HepG2 (cell line): Measurements from ENCODE around the gene TMEM198. TPM values are rescaled to one million over a fixed set of nuclear protein-coding genes. Genes with fewer than 3 reads are reported as not detected.

Experiments used
- CREM ChIP-seq, 2 experiments: sonication (generic) in 1 of 2; formaldehyde crosslinking in 1 of 2; IDR thresholded peaks; 2 replicates each; pipeline versions ENCODE4 v1.4.0 to v1.6.1; 2016 to 2020; ENCODE audit warnings: antibody characterized with exemption in 1 of 2, mild to moderate bottlenecking in 1 of 2, missing genetic modification reagents in 1 of 2
- DNMT1 ChIP-seq: sonication (generic); formaldehyde crosslinking; IDR thresholded peaks from 2 replicates; pipeline ENCODE4 v1.5.1; 2020; ENCODE audit warnings: mild to moderate bottlenecking, missing genetic modification reagents
- FOXA1 ChIP-seq, 2 experiments: fragments of 450-650 bp in 1 of 2; sonication (generic) in 1 of 2; formaldehyde crosslinking in 1 of 2; IDR thresholded peaks; 2 replicates each; pipeline versions ENCODE4 v1.4.0 to v1.6.1; 2016 to 2020; ENCODE audit warnings: missing genetic modification reagents in 1 of 2
- FOXP1 ChIP-seq, 2 experiments: fragments of 450-650 bp in 1 of 2; IDR thresholded peaks; 2 replicates each; pipeline ENCODE4 v1.6.1; 2017 to 2018; ENCODE audit warnings: antibody characterized with exemption in 1 of 2
- HIVEP1 ChIP-seq: sonication (generic); formaldehyde crosslinking; IDR thresholded peaks from 2 replicates; pipeline ENCODE4 v1.4.0; 2020; ENCODE audit warnings: mild to moderate bottlenecking, missing genetic modification reagents
- MBD4 ChIP-seq: IDR thresholded peaks from 2 replicates; pipeline ENCODE4 v1.6.1; 2012; ENCODE audit warnings: low read length, inconsistent platforms, borderline replicate concordance
- NFATC3 ChIP-seq: sonication (generic); formaldehyde crosslinking; IDR thresholded peaks from 2 replicates; pipeline ENCODE4 v1.5.1; 2020; ENCODE audit warnings: mild to moderate bottlenecking, missing genetic modification reagents
- PAF1 ChIP-seq: IDR thresholded peaks from 2 replicates; pipeline ENCODE4 v1.6.1; 2016; ENCODE audit warnings: missing genetic modification reagents, missing compliant biosample characterization
- PAWR ChIP-seq: sonication (generic); formaldehyde crosslinking; IDR thresholded peaks from 2 replicates; pipeline ENCODE4 v1.4.0; 2020; ENCODE audit warnings: missing genetic modification reagents, mild to moderate bottlenecking, borderline replicate concordance
- RARG ChIP-seq: sonication (generic); formaldehyde crosslinking; IDR thresholded peaks from 2 replicates; pipeline ENCODE4 v1.4.0; 2020; ENCODE audit warnings: low read depth, mild to moderate bottlenecking, missing genetic modification reagents
- RFXAP ChIP-seq: sonication (generic); formaldehyde crosslinking; IDR thresholded peaks from 2 replicates; pipeline ENCODE4 v1.4.0; 2020; ENCODE audit warnings: missing genetic modification reagents, borderline replicate concordance
- SIX1 ChIP-seq: sonication (generic); formaldehyde crosslinking; IDR thresholded peaks from 2 replicates; pipeline ENCODE4 v1.4.0; 2020; ENCODE audit warnings: missing genetic modification reagents, borderline replicate concordance
- SNAPC2 ChIP-seq: sonication (generic); formaldehyde crosslinking; IDR thresholded peaks from 2 replicates; pipeline ENCODE4 v1.8.1; 2022; ENCODE audit warnings: mild to moderate bottlenecking, missing genetic modification reagents
- SRSF1 ChIP-seq: fragments of 200-400 bp; formaldehyde crosslinking; optimal IDR thresholded peaks from 2 replicates; pipeline ENCODE3; 2017; ENCODE audit warnings: mild to moderate bottlenecking, low read depth, low read length, moderate library complexity
- TBX2 ChIP-seq: sonication (generic); formaldehyde crosslinking; IDR thresholded peaks from 2 replicates; pipeline ENCODE4 v1.5.0; 2020; ENCODE audit warnings: missing genetic modification reagents, mild to moderate bottlenecking, borderline replicate concordance
- ZFP62 ChIP-seq: sonication (generic); formaldehyde crosslinking; IDR thresholded peaks from 2 replicates; pipeline ENCODE4 v1.4.0; 2020; ENCODE audit warnings: missing genetic modification reagents
- ZFX ChIP-seq: sonication (generic); formaldehyde crosslinking; IDR thresholded peaks from 2 replicates; pipeline ENCODE4 v1.4.0; 2020; ENCODE audit warnings: mild to moderate bottlenecking, low read depth, missing genetic modification reagents, moderate library complexity
- ZFYVE20 ChIP-seq: sonication (generic); formaldehyde crosslinking; IDR thresholded peaks from 2 replicates; pipeline ENCODE4 v1.8.0; 2023; ENCODE audit warnings: low read depth, mild to moderate bottlenecking, moderate library complexity, missing genetic modification reagents, borderline replicate concordance
- ZKSCAN8 ChIP-seq: IDR thresholded peaks from 2 replicates; pipeline ENCODE4 v1.6.1; 2016; ENCODE audit warnings: borderline replicate concordance, missing genetic modification reagents, missing compliant biosample characterization
- ZNF274 ChIP-seq: sonication (generic); formaldehyde crosslinking; IDR thresholded peaks from 2 replicates; pipeline ENCODE4 v1.5.1; 2020; ENCODE audit warnings: mild to moderate bottlenecking, missing genetic modification reagents
- ZNF563 ChIP-seq: sonication (generic); formaldehyde crosslinking; IDR thresholded peaks from 2 replicates; pipeline ENCODE4 v1.8.0; 2022; ENCODE audit warnings: mild to moderate bottlenecking, moderate library complexity, missing genetic modification reagents
- ZNF564 ChIP-seq: sonication (generic); formaldehyde crosslinking; IDR thresholded peaks from 2 replicates; pipeline ENCODE4 v1.8.1; 2023; ENCODE audit warnings: mild to moderate bottlenecking, missing genetic modification reagents
- ZNF703 ChIP-seq: sonication (generic); formaldehyde crosslinking; IDR thresholded peaks from 2 replicates; pipeline ENCODE4 v1.5.1; 2020; ENCODE audit warnings: missing genetic modification reagents, mild to moderate bottlenecking, moderate library complexity, borderline replicate concordance
- ZNF709 ChIP-seq: sonication (generic); formaldehyde crosslinking; IDR thresholded peaks from 2 replicates; pipeline ENCODE4 v1.5.0; 2020; ENCODE audit warnings: mild to moderate bottlenecking, missing genetic modification reagents
- ZNF773 ChIP-seq: sonication (generic); formaldehyde crosslinking; IDR thresholded peaks from 2 replicates; pipeline ENCODE4 v1.4.0; 2020; ENCODE audit warnings: missing genetic modification reagents, borderline replicate concordance
- ZNF841 ChIP-seq: sonication (generic); formaldehyde crosslinking; IDR thresholded peaks from 2 replicates; pipeline ENCODE4 v1.8.1; 2023; ENCODE audit warnings: missing genetic modification reagents, borderline replicate concordance
- ZSCAN22 ChIP-seq: sonication (generic); formaldehyde crosslinking; IDR thresholded peaks from 2 replicates; pipeline ENCODE4 v1.4.0; 2020; ENCODE audit warnings: mild to moderate bottlenecking, missing genetic modification reagents
- ZSCAN25 ChIP-seq: sonication (generic); formaldehyde crosslinking; IDR thresholded peaks from 2 replicates; pipeline ENCODE4 v1.8.0; 2022; ENCODE audit warnings: mild to moderate bottlenecking, missing genetic modification reagents
- ZSCAN29 ChIP-seq: sonication (generic); formaldehyde crosslinking; conservative IDR thresholded peaks from 2 replicates; pipeline ENCODE4 v1.4.0; 2020; ENCODE audit warnings: mild to moderate bottlenecking, missing genetic modification reagents
- polyA plus RNA-seq, 8 experiments: library from polyadenylated mRNA; depleted of rRNA in 3 of 8; stranded (reverse) in 7 of 8; unstranded in 1 of 8; fragments of >200 nt; fragmentation: Illumina TruSeq in 4 of 8; extraction: Trizol in 4 of 8; gene quantifications; 2 replicates each; pipeline versions ENCODE4 v1.2.1 to v1.2.3, GENCODE V29; 2011 to 2016; ENCODE audit warnings: low read depth in 4 of 8, missing spikeins in 1 of 8, mixed read lengths in 1 of 8; ENCODE audit not compliant: insufficient read depth in 1 of 8
- total RNA-seq, 5 experiments: library from RNA; depleted of rRNA; stranded (reverse); fragments of >200 nt; fragmentation: Illumina TruSeq; extraction: Trizol; gene quantifications; 2 replicates each; pipeline ENCODE4 v1.2.3, GENCODE V29; 2016; ENCODE audit warnings: low read depth in 1 of 5
- TF ChIP-seq, protein P1 (sequence below): IDR thresholded peaks from 2 replicates; pipeline ENCODE4 v1.6.1; 2016; ENCODE audit warnings: mild to moderate bottlenecking, missing biosample characterization, missing genetic modification reagents
- TF ChIP-seq, protein P2 (sequence below): sonication (generic); formaldehyde crosslinking; IDR thresholded peaks from 2 replicates; pipeline ENCODE4 v1.4.0; 2020; ENCODE audit warnings: mild to moderate bottlenecking, missing genetic modification reagents
- TF ChIP-seq, protein P3 (sequence below): IDR thresholded peaks from 2 replicates; pipeline ENCODE4 v1.6.1; 2016; ENCODE audit warnings: missing genetic modification reagents, missing compliant biosample characterization

TMEM198 gene
- total and polyA plus RNA-seq, 2 of the 13 experiments (the other 11 are each of a cell fraction or from before 2014, with no cell fraction given): 17.3 to 23.5 TPM

- no peak for TF ChIP-seq ZNF709 (CRISPR knock-in tag)
- TF ChIP-seq DNMT1 (CRISPR knock-in tag): no peak
- no peak for TF ChIP-seq ZNF841
- TF ChIP-seq NFATC3: no peak
- no peak for TF ChIP-seq ZFP62 (CRISPR knock-in tag)
- no peak for TF ChIP-seq SNAPC2 (CRISPR knock-in tag)
- TF ChIP-seq, protein P1, sequence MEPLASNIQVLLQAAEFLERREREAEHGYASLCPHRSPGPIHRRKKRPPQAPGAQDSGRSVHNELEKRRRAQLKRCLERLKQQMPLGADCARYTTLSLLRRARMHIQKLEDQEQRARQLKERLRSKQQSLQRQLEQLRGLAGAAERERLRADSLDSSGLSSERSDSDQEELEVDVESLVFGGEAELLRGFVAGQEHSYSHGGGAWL (CRISPR knock-in tag): peak; percentile 41; the same call in 1 of the 2 replicates
- no peak for TF ChIP-seq ZKSCAN8 (CRISPR knock-in tag)
- no peak for TF ChIP-seq ZSCAN25
- no peak for TF ChIP-seq MBD4
- peak; percentile 43; the same call in 1 of the 2 replicates for TF ChIP-seq ZNF564
- TF ChIP-seq FOXP1 (IDR thresholded peaks at IDR 0.05): no peak
- no peak for TF ChIP-seq FOXP1 (CRISPR knock-in tag; IDR thresholded peaks at IDR 0.05)
- TF ChIP-seq ZFX (CRISPR knock-in tag): peak; percentile 55; the same call in 1 of the 2 replicates
- no peak for TF ChIP-seq ZNF773 (CRISPR knock-in tag)
- TF ChIP-seq RFXAP (CRISPR knock-in tag): no peak
- no peak for TF ChIP-seq ZSCAN29 (CRISPR knock-in tag)
- TF ChIP-seq, protein P2, sequence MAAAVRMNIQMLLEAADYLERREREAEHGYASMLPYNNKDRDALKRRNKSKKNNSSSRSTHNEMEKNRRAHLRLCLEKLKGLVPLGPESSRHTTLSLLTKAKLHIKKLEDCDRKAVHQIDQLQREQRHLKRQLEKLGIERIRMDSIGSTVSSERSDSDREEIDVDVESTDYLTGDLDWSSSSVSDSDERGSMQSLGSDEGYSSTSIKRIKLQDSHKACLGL (CRISPR knock-in tag): no peak
- TF ChIP-seq SIX1 (CRISPR knock-in tag): no peak
- TF ChIP-seq CREM (IDR thresholded peaks at IDR 0.05): no peak
- TF ChIP-seq CREM (CRISPR knock-in tag; IDR thresholded peaks at IDR 0.05): no peak
- peak; percentile 19 for TF ChIP-seq SRSF1
- no peak for TF ChIP-seq FOXA1 (IDR thresholded peaks at IDR 0.05)
- TF ChIP-seq FOXA1 (CRISPR knock-in tag; IDR thresholded peaks at IDR 0.05): no peak
- peak; percentile 94 for TF ChIP-seq PAF1 (CRISPR knock-in tag)
- no peak for TF ChIP-seq ZSCAN22 (CRISPR knock-in tag)
- TF ChIP-seq ZFYVE20 (CRISPR knock-in tag): no peak
- TF ChIP-seq ZNF563 (CRISPR knock-in tag): peak; percentile 20; the same call in 1 of the 2 replicates
- peak; percentile 25 for TF ChIP-seq TBX2 (CRISPR knock-in tag)
- TF ChIP-seq, protein P3, sequence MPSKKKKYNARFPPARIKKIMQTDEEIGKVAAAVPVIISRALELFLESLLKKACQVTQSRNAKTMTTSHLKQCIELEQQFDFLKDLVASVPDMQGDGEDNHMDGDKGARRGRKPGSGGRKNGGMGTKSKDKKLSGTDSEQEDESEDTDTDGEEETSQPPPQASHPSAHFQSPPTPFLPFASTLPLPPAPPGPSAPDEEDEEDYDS (CRISPR knock-in tag): no peak
- no peak for TF ChIP-seq HIVEP1 (CRISPR knock-in tag)
- no peak for TF ChIP-seq RARG (CRISPR knock-in tag)
- TF ChIP-seq ZNF274 (CRISPR knock-in tag): no peak
- TF ChIP-seq ZNF703: no peak
- TF ChIP-seq PAWR (CRISPR knock-in tag): no peak
Measured at GRCh38 chr2:219567791-219568361, 24.0 kb downstream of the TMEM198 start (continued).
